ACC112 (cell line): ENCODE data around the gene SORCS2.

Experiments
- H2AFZ ChIP-seq: fragments of 200-600 bp; sonication (generic); one replicate; pipeline ENCODE4 v1.6.0; 2017; ENCODE audit warnings: antibody characterized with exemption, low read length; ENCODE audit not compliant: unreplicated experiment
- H3K27ac ChIP-seq: fragments of 200-600 bp; sonication (generic); 2 replicates; pipeline ENCODE4 v1.5.1; 2014; ENCODE audit warnings: low read depth, mild to moderate bottlenecking, antibody characterized with exemption, low read length, moderate library complexity
- H3K27me3 ChIP-seq: fragments of 200-600 bp; sonication (generic); 2 replicates; pipeline ENCODE4 v1.6.1; 2014; ENCODE audit warnings: mild to moderate bottlenecking, antibody characterized with exemption, low read length, moderate library complexity, mixed read lengths; ENCODE audit not compliant: insufficient read depth
- H3K36me3 ChIP-seq: fragments of 200-600 bp; sonication (generic); 2 replicates; pipeline ENCODE4 v1.6.1; 2016; ENCODE audit warnings: mild to moderate bottlenecking, antibody characterized with exemption, low read length, moderate library complexity, mixed read lengths; ENCODE audit not compliant: insufficient read depth
- H3K4me1 ChIP-seq: fragments of 200-600 bp; sonication (generic); one replicate; pipeline ENCODE4 v1.6.1; 2016; ENCODE audit warnings: low read length, mixed read lengths; ENCODE audit not compliant: insufficient read depth, unreplicated experiment, control insufficient read depth
- H3K4me3 ChIP-seq: fragments of 200-600 bp; sonication (generic); 2 replicates; pipeline ENCODE4 v1.5.1; 2014; ENCODE audit warnings: mild to moderate bottlenecking, low read depth, low read length
- H3K79me2 ChIP-seq: fragments of 200-600 bp; sonication (generic); one replicate; pipeline ENCODE4 v1.6.0; 2016; ENCODE audit warnings: low read length; ENCODE audit not compliant: control insufficient read depth, unreplicated experiment, insufficient read depth

Gene SORCS2

DNA sequence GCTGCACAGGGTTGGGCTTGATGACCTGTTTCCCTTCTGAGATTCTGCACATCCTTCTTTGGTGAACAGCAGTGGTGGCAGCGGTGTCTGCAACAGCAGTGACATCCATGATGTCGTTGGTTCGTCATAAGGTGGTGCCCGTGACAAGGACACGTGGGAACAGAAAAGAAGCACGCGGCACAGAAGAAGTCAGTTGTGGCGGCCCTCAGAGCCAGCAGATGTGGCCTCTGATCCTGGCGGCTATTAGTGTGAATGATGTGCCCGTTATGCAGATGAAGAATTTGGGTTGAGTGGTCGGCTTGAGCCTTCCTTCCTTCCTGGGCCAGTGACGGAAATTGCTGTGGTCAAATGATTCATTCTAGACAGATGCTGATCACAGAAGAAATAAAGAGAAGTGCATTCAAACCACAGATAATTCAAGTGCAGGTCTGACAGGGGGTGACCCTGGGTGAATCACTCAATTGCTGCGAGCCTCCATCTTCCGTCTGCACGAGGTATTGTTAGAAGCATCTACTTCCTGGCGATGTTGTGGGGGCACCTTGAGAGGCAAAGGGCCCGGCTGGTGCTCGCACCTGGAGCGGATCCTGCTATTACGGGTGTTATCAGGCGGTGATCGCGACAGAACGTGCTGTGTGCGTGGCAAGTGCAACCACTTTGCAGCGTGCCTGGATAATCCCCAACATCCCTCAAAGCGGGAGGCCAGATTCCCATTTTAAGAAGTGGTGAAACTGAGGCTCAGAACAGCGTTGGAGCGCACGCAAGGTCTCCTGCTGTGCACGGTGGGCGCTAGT lies 457.6 kb downstream of the SORCS2 start:
- Histone ChIP-seq H2AFZ (no peak overlapping the region), H3K4me3 (no peak overlapping the region), H3K27ac (peak overlapping the region; percentile 17; the same call in 1 of the 2 replicates), H3K79me2 (no peaks in the 10 kb centered on the region), H3K36me3 (no peaks in the 10 kb centered on the region), H3K27me3 (no peaks in the 10 kb centered on the region), H3K4me1 (peaks cover 43% of the 10 kb centered on the region)

DNA sequence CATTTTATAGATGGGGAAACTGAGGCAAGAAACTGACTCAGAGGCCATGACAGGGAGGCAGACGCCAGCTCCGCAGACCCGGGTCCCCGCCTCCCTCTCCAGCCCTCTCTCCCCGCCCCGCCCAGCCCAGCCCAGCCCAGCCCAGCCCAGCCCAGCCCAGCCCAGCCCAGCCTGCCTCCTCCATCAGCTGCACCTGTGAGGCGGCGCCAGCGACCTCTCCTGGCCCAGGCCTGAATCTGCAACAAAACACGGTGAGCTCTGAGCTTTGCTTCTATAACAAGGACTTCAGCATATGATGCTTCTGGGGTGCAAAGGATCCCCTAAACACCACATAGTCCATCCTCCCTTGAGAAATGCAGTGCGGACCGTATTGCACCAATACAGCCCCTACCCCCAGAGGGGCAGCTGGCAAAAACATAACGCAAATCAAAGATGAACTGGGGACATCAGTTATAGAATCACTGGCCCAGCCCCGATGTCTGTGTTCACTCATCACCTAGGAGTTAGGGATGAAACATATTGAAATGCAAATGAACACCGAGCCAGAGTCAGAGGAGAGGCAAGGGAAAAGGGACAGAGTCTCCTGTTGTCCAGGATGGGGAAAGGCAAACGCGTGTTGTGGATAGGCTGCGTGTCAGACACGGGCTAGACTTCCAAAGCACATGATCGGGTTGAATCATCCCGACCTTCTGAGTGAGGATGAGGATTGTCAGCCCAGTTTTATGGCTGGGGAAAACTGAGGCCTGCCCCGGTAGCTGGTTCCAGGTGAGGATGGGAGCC lies 458.5 kb downstream of the SORCS2 start:
- Histone ChIP-seq H3K4me3 (no peak overlapping the region), H2AFZ (no peak overlapping the region), H3K27me3 (no peaks in the 10 kb centered on the region), H3K27ac (no peak overlapping the region), H3K36me3 (no peaks in the 10 kb centered on the region), H3K4me1 (peaks cover 43% of the 10 kb centered on the region), H3K79me2 (no peaks in the 10 kb centered on the region)

DNA sequence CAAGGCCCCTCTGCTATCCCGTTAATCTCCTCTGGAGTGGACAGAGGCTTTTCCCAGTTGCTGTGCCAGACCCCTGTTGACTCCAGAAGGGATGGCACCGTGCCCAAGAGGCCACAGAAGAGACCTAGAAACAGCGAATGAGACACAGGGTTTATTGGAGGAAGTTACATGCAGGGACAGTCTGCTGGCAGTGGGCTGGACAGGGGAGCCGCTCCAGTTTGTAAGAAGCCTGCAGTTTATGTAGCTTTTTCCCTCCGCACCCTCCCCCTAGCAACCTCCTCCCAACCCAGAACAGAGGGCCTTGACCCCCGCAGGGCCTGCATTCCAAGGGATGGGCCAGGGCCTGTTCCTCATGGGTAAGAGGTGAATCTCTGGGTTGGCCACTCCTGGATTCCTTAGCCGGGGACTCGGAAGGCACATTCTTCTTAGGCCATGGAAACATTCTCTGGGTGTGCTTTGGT lies 459.2 kb downstream of the SORCS2 start:
- no peaks in the 10 kb centered on the region for H3K79me2 ChIP-seq
- H3K4me1 ChIP-seq: peaks cover 41% of the 10 kb centered on the region
- H3K27ac ChIP-seq: no peak overlapping the region
- no peak overlapping the region for H2AFZ ChIP-seq
- H3K4me3 ChIP-seq: no peak overlapping the region
- no peaks in the 10 kb centered on the region for H3K36me3 ChIP-seq
- no peaks in the 10 kb centered on the region for H3K27me3 ChIP-seq

DNA sequence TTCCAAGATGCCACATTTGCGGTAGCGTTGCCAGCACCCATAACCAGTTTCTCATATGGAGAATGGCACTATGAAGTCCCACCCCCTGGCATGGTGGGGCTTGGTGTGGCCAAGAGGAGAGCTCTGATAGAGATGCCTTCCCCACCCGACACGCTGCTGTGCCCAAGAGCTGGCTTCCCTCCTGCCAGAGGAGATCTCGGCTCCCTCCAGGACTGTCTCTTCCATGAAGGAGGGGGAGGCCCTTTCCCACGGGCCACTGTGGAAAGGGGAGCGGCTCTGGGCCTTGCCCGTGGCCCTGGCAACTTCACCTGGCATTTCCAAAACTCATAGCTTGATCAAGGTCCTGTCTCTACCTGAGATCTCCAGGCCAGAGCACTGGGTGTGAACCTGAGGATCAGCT lies 459.7 kb downstream of the SORCS2 start:
- no peak overlapping the region for H2AFZ ChIP-seq
- H3K27me3 ChIP-seq: no peaks in the 10 kb centered on the region
- no peak overlapping the region for H3K4me3 ChIP-seq
- no peak overlapping the region for H3K27ac ChIP-seq
- no peaks in the 10 kb centered on the region for H3K79me2 ChIP-seq
- no peaks in the 10 kb centered on the region for H3K36me3 ChIP-seq
- H3K4me1 ChIP-seq: peaks cover 36% of the 10 kb centered on the region

DNA sequence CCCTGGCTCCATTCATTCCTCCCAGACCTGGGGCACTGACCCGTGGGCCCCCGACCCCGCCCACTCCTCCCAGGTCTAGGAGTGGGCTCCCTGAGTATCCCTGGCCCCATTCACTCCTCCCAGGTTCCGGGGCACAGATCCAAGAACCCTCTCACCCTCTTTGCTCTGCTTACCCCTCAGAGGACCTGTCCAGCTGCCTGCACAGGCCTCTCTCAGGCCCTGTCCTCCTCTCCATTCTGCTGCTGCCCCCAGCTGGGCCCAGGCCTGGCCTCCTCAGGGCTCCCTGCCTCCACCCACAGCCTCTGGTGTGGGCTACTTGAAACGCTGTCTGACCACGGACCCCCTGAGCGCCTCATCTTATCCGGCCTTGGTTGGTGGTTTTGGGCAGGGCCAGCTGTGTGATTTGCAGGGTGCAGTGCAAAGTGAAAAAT lies 460.1 kb downstream of the SORCS2 start:
- Histone ChIP-seq H3K27me3 (no peaks in the 10 kb centered on the region), H3K36me3 (no peaks in the 10 kb centered on the region), H2AFZ (no peak overlapping the region), H3K4me1 (peaks cover 36% of the 10 kb centered on the region), H3K27ac (no peak overlapping the region), H3K4me3 (no peak overlapping the region), H3K79me2 (no peaks in the 10 kb centered on the region)

DNA sequence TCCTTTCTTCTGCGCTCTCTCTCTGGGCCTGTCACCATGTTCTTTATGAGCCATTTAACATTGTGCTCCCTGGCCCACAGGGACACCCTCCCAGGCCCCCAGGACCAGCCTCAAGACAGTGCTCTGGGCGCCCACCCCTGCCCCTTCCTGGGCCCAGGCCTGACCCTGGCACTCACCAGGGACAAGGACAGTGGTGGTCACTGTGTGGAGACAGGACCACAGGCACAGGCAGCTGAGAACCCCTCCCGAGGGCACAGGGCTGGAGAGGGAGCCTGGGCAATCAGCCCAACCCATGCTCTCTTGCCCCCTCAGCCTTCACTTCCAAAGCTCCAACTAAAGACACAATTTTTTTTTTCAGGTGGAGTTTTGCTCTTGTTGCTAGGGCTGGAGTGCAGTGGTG lies 460.6 kb downstream of the SORCS2 start:
- Histone ChIP-seq H3K27ac (no peak overlapping the region), H3K27me3 (no peaks in the 10 kb centered on the region)

DNA sequence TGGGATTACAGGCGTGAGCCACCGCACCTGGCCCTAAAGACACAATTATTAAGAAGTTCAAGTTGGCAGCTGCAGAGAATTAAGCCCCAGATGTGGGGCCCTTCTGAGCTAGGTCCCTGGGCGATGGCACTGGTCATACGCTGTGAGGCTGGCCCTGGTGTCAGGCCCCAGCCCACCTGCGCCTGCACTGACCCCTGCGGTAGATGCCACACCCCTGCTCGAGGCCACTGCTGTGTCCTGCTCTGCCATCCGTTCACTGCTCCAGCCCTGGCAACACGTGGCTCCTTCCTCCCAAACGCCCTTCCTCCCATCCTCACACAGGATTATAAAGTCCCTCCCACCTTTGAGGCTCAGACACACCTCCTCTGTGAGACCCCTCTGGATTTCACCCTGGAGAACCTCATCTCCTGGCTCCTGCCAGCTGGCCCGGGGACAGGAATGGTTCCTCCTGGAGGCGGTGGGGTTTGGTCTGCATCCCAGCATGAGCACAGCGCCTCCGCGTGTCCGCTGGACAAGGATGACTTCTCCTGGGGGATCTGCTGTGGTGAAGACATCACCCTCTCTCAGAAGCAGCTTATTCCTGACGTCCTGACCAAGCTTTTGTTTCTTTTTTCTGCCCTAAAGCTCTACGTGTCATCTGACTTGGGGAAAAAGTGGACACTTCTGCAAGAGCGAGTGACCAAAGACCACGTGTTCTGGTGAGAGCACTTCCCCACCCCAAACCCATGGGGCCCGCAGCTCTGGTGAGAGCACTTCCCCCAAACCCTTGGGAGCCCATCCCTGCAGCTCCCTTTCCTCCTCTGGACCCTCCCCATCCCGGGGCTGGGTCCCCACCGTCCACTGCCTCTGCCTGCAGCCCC lies 461.4 kb downstream of the SORCS2 start:
- H3K27me3 ChIP-seq: no peaks in the 10 kb centered on the region
- no peaks in the 10 kb centered on the region for H3K79me2 ChIP-seq
- H3K27ac ChIP-seq: no peak overlapping the region
- H2AFZ ChIP-seq: no peak overlapping the region
- no peak overlapping the region for H3K4me3 ChIP-seq
- peaks cover 25% of the 10 kb centered on the region for H3K4me1 ChIP-seq
- no peaks in the 10 kb centered on the region for H3K36me3 ChIP-seq

More for the DNA sequence above, 460.6 kb downstream of the SORCS2 start:
- H3K4me3 ChIP-seq: no peak overlapping the region
- no peaks in the 10 kb centered on the region for H3K36me3 ChIP-seq
- no peak overlapping the region for H2AFZ ChIP-seq
- H3K4me1 ChIP-seq: peaks cover 33% of the 10 kb centered on the region
- H3K79me2 ChIP-seq: no peaks in the 10 kb centered on the region

DNA sequence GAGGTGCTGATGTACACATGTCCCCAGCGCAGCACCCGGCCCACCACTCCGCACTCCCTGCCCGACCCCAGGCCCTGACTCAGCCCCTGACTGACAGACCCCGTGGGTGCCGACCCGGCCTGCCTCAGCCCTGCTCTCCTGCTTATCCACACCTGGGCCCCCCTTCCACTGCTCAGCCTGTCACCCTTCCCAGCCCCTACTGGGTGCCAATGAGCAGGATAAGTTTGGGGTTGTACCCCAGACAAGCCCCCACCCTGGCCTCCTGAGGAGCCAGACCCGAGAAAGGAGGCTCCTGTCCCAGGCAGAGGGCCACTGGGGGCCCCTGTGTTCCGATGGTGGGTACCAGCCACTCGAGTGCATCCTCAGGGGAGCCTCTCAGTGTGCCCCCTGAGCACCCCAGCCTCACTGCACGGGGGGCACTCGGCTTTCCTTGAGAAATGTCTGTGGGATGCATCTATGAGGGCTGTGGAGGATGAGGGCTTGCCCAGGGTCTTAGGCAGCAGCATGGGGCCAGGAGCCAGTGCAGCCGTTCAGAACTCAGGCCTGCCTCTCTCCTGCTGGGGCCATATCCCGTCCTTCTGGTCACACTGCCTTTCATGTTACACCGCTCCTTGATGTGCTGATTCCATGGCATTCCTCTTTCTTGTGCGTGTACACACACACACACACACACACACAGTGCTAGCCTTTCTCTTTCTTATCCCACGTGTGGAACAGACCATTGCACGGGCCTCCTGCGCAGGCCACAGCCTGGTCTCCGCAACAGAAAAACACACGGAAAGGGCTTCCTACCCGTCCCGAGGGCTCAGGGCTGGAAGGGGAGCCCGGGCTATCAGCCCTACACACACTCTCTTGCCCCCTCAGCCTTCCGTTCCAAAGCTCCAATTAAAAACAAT lies 462.5 kb downstream of the SORCS2 start:
- Histone ChIP-seq H3K79me2 (no peaks in the 10 kb centered on the region), H3K27me3 (no peaks in the 10 kb centered on the region), H3K4me3 (no peak overlapping the region), H3K27ac (no peak overlapping the region), H2AFZ (no peak overlapping the region), H3K36me3 (no peaks in the 10 kb centered on the region), H3K4me1 (peaks cover 14% of the 10 kb centered on the region)

DNA sequence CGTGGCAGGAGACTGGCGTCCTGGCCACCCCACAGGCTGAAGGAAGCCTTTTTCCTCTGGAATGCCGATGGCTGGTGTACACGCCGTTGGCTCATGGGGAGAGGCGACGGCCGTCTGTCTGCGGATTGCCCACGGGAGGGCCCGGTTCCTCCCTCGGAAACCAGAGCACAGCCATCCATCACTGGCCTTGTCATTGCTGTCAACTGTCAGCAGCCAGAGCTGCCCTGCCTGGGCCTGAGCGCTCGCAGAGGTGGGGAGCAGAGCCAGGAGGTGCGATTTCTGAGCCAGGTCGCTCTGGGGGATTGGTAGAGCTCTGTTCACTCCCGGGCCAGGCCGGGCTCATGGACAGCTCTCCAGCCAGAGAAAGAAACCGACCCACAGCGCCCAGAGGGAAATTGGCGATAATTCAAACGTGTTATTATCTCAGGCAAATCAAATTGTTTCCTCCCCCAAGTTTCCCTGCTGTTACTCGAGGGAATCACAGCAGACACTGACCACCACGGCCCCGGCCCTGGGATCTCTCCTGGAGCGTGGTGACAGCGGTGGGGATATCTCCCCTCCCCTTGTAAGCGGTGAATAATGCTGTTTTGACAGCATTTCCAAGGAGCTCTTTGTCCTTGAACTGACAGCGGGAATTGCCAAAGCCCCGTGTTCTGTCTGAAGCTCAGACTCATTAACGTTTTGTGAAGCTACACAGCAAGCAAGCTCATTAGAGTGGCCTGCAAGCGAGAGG lies 463.3 kb downstream of the SORCS2 start:
- H3K4me1 ChIP-seq: peaks cover 9% of the 10 kb centered on the region
- H3K27me3 ChIP-seq: no peaks in the 10 kb centered on the region
- no peak overlapping the region for H3K27ac ChIP-seq
- H3K4me3 ChIP-seq: no peak overlapping the region
- no peaks in the 10 kb centered on the region for H3K79me2 ChIP-seq
- no peaks in the 10 kb centered on the region for H3K36me3 ChIP-seq
- H2AFZ ChIP-seq: no peak overlapping the region
